CD8-positive, alpha-beta memory T cell (primary cell): ENCODE results near the gene GIMAP6. TPM values are rescaled to one million over a fixed set of nuclear protein-coding genes. Genes with fewer than 3 reads are reported as not detected.
"Not testable (repeated sequence)": the region's sequence is repeated elsewhere in the genome, so short reads cannot be mapped to it uniquely, and the experiment has no call there.

Experiments used
- CTCF ChIA-PET: fragments of 350-600 bp; sonication (Branson Sonifier 250); formaldehyde crosslinking; loops from one replicate; lab custom pipeline; 2021; ENCODE audit warnings: antibody characterized with exemption; lab: Charles Lee
- POLR2A ChIA-PET: fragments of 350-600 bp; sonication (Branson Sonifier 250); formaldehyde crosslinking; loops from one replicate; lab custom pipeline; 2021; ENCODE audit warnings: antibody characterized with exemption; lab: Charles Lee
- DNase-seq, 5 donors: peaks; one replicate each; pipeline versions ENCODE4 v3.0.0 to v3.0.0-alpha.2; 2020 to 2022; ENCODE audit warnings: mixed read lengths in 1 of 5
- H3K27ac ChIP-seq: one replicate; pipeline ENCODE4 v1.7.0; 2013; ENCODE audit warnings: low read depth, mild to moderate bottlenecking, low read length, moderate library complexity
- H3K27me3 ChIP-seq: 2 replicates; pipeline ENCODE4 v1.7.0; 2013; ENCODE audit warnings: low read length, mild to moderate bottlenecking; ENCODE audit not compliant: insufficient read depth, poor library complexity, severe bottlenecking
- H3K36me3 ChIP-seq: 2 replicates; pipeline ENCODE4 v1.7.0; 2013; ENCODE audit warnings: mild to moderate bottlenecking, low read length, moderate library complexity; ENCODE audit not compliant: insufficient read depth
- H3K4me1 ChIP-seq: 2 replicates; pipeline ENCODE4 v1.7.0; 2013; ENCODE audit warnings: mild to moderate bottlenecking, low read length, moderate library complexity; ENCODE audit not compliant: insufficient read depth
- H3K4me3 ChIP-seq: 2 replicates; pipeline ENCODE4 v1.7.0; 2013; ENCODE audit warnings: mild to moderate bottlenecking, low read length
- H3K9me3 ChIP-seq: 2 replicates; pipeline ENCODE4 v1.7.0; 2013; ENCODE audit warnings: mild to moderate bottlenecking, low read length
- H3K27ac Mint-ChIP-seq, 8 donors: one replicate each; pipeline ENCODE4 v1.8.0; 2020 to 2021; ENCODE audit warnings: mixed read lengths in 8 of 8, mild to moderate bottlenecking in 6 of 8, inconsistent platforms in 3 of 8, moderate library complexity in 3 of 8
- H3K27me3 Mint-ChIP-seq, 2 donors: one replicate each; pipeline ENCODE4 v1.8.0; 2020 to 2021; ENCODE audit warnings: mixed read lengths in 2 of 2, mild to moderate bottlenecking in 1 of 2, moderate library complexity in 1 of 2
- H3K36me3 Mint-ChIP-seq, 3 donors: one replicate each; pipeline ENCODE4 v1.8.0; 2020 to 2021; ENCODE audit warnings: mixed read lengths in 3 of 3, inconsistent platforms in 1 of 3, mild to moderate bottlenecking in 1 of 3
- H3K4me1 Mint-ChIP-seq, 3 donors: one replicate each; pipeline ENCODE4 v1.8.0; 2020 to 2021; ENCODE audit warnings: mixed read lengths in 3 of 3, inconsistent platforms in 1 of 3, mild to moderate bottlenecking in 1 of 3
- H3K4me3 Mint-ChIP-seq, 7 donors: one replicate each; pipeline ENCODE4 v1.8.0; 2020 to 2021; ENCODE audit warnings: mixed read lengths in 7 of 7, mild to moderate bottlenecking in 6 of 7, moderate library complexity in 4 of 7, inconsistent platforms in 2 of 7
- H3K9me3 Mint-ChIP-seq, 5 donors: one replicate each; pipeline ENCODE4 v1.8.0; 2020 to 2022; ENCODE audit warnings: mixed read lengths in 5 of 5, mild to moderate bottlenecking in 3 of 5, moderate library complexity in 2 of 5, inconsistent platforms in 1 of 5
- polyA plus RNA-seq: library from polyadenylated mRNA; unstranded; fragments of 300-500 nt; fragmentation: Illumina TruSeq; gene quantifications from one replicate; pipeline ENCODE4 v1.2.3, GENCODE V29; 2021
- total RNA-seq, 2 experiments: library from RNA; stranded (reverse); gene quantifications; one replicate each; pipeline ENCODE4 v1.2.3, GENCODE V29; 2021

Gene GIMAP6
- total and polyA plus RNA-seq, 3 experiments from 2014 or later: 44.9 to 199 (median 45.8) TPM

DNA sequence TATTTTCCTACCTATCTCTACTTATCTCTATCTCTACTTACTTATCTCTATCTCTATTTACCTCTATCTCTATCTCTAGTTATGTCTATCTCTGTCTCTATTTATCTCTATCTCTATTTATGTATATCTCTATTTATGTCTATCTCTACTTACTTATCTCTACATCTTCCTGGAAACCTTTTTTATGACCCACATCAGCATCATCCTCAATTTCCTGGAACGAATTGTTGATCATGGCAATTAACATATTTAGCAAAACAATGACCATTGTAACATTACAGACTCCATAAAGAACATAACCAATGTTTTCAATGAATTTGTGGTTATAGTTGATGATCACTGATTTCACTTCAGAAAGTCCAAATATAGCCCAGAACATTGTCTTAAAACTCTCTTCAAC lies 18.3 kb downstream of the GIMAP6 start:
- H3K27ac Mint-ChIP-seq: peak overlapping the region in 4 of 8 donors; percentile 5 to 70 (median 49)
- no peak overlapping the region for H3K27ac ChIP-seq
- peaks cover 0 to 17% (median 10%) of the 10 kb centered on the region in 5 donors for H3K9me3 Mint-ChIP-seq
- peak overlapping the region in 1 of 7 donors; percentile 43 for H3K4me3 Mint-ChIP-seq
- peaks cover 41% of the 10 kb centered on the region for H3K4me1 ChIP-seq
- no peaks in the 10 kb centered on the region for H3K27me3 ChIP-seq
- POLR2A ChIA-PET: no interaction called here
- H3K27me3 Mint-ChIP-seq: no peaks in the 10 kb centered on the region
- peak overlapping the region; percentile 2 for H3K4me3 ChIP-seq
- DNase-seq: no peak
- H3K9me3 ChIP-seq: no peaks in the 10 kb centered on the region
- no peaks in the 10 kb centered on the region for H3K36me3 ChIP-seq
- H3K4me1 Mint-ChIP-seq: peaks cover 58 to 75% (median 66%) of the 10 kb centered on the region in 3 donors
- peaks cover 0 to 29% (median 3%) of the 10 kb centered on the region in 3 donors for H3K36me3 Mint-ChIP-seq
- CTCF ChIA-PET: interaction anchor here (1.2 kb wide), 1 partner anchor 22 kb away, joined by 3 read pairs; no protein-coding TSS in a partner anchor

DNA sequence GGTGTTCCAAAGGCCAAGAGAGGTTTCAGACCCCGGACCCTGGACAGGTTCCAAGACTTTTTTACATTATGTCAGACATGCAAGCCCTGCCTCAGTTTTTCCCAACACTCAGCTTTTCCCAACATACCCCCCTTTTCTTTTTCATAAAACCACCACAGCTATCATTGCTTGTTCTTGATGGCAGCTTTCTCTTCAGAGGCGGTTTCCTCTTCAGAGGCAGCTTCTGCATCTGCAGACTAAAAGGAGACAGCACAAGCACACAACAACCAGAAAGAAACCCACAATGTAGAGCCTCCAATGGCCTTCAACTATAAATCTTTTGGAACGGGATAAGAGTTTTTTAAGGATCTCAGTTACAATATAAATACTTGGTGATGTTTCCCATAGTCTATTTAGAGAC lies 19.3 kb downstream of the GIMAP6 start:
- H3K4me1 ChIP-seq: peaks cover 41% of the 10 kb centered on the region
- no peak overlapping the region for H3K4me3 ChIP-seq
- H3K36me3 Mint-ChIP-seq: peaks cover 0 to 23% (median 0%) of the 10 kb centered on the region in 3 donors
- no peaks in the 10 kb centered on the region for H3K36me3 ChIP-seq
- ChIA-PET CTCF (interaction anchor here (1.6 kb wide), 1 partner anchor 164 kb away, joined by 3 read pairs; no protein-coding TSS in a partner anchor), POLR2A (no interaction called here)
- no peak for DNase-seq
- H3K27ac Mint-ChIP-seq: peak overlapping the region in 6 of 8 donors; percentile 2 to 69 (median 34)
- H3K27ac ChIP-seq: no peak overlapping the region
- no peaks in the 10 kb centered on the region for H3K27me3 Mint-ChIP-seq
- peak overlapping the region in 2 of 7 donors; percentile 11 to 27 for H3K4me3 Mint-ChIP-seq
- H3K9me3 Mint-ChIP-seq: peaks cover 0 to 13% (median 4%) of the 10 kb centered on the region in 5 donors
- no peaks in the 10 kb centered on the region for H3K27me3 ChIP-seq
- H3K9me3 ChIP-seq: no peaks in the 10 kb centered on the region
- peaks cover 62 to 79% (median 68%) of the 10 kb centered on the region in 3 donors for H3K4me1 Mint-ChIP-seq

DNA sequence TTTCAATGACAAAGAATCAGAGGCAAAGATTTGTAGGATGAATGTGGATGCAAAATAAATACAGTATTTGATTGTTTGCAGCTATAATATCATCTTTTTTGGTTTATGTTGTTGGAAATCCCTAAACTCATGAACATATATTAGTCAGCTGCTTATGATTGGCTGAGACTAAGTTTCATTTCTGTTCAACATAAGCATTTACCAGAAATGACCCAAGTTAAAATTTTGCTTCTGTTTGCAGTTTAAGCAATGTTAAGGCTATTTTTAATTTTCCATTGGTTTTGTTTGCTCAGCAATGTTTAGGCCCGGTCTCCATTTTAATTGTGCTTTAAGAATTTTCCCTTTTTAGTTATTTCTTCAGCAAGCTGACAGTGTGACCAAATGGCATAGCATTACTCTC lies 22.0 kb downstream of the GIMAP6 start:
- Histone ChIP-seq H3K27me3 (no peaks in the 10 kb centered on the region), H3K4me1 (peaks cover 40% of the 10 kb centered on the region), H3K27ac (no peak overlapping the region), H3K4me3 (no peak overlapping the region), H3K36me3 (no peaks in the 10 kb centered on the region), H3K9me3 (no peaks in the 10 kb centered on the region)
- peaks cover 67 to 70% (median 67%) of the 10 kb centered on the region in 3 donors for H3K4me1 Mint-ChIP-seq
- ChIA-PET POLR2A (no interaction called here), CTCF (no interaction called here)
- DNase-seq: no peak
- H3K4me3 Mint-ChIP-seq: no peak overlapping the region
- no peaks in the 10 kb centered on the region for H3K27me3 Mint-ChIP-seq
- peaks cover 0 to 19% (median 0%) of the 10 kb centered on the region in 3 donors for H3K36me3 Mint-ChIP-seq
- H3K27ac Mint-ChIP-seq: no peak overlapping the region
- H3K9me3 Mint-ChIP-seq: peaks cover 0 to 5% (median 0%) of the 10 kb centered on the region in 5 donors

GRCh38 chr7:150603600-150603999 lies 28.6 kb downstream of the GIMAP6 start:
- not testable (repeated sequence) for H3K36me3 ChIP-seq, H3K27ac ChIP-seq, H3K9me3 ChIP-seq, H3K4me3 ChIP-seq, H3K27me3 ChIP-seq, H3K27me3 Mint-ChIP-seq
- peaks cover 0 to 17% (median 14%) of the 10 kb centered on the region in 5 donors for H3K9me3 Mint-ChIP-seq
- peak overlapping the region in 4 of 8 donors; percentile 19 to 70 (median 52) for H3K27ac Mint-ChIP-seq
- peaks cover 39 to 55% (median 44%) of the 10 kb centered on the region in 3 donors for H3K4me1 Mint-ChIP-seq
- peaks cover 2 to 15% (median 3%) of the 10 kb centered on the region in 3 donors for H3K36me3 Mint-ChIP-seq
- ChIA-PET CTCF (interaction anchor here (0.9 kb wide), 1 partner anchor 10 kb away, joined by 3 read pairs; no protein-coding TSS in a partner anchor), POLR2A (interaction anchor here (1.1 kb wide), 1 partner anchor 22 kb away, joined by 3 read pairs; no protein-coding TSS in a partner anchor)
- peak overlapping the region in 2 of 7 donors; percentile 42 to 53 for H3K4me3 Mint-ChIP-seq
- H3K4me1 ChIP-seq: peaks cover 12% of the 10 kb centered on the region
- DNase-seq: peak in 1 of 5 donors; percentile 54

DNA sequence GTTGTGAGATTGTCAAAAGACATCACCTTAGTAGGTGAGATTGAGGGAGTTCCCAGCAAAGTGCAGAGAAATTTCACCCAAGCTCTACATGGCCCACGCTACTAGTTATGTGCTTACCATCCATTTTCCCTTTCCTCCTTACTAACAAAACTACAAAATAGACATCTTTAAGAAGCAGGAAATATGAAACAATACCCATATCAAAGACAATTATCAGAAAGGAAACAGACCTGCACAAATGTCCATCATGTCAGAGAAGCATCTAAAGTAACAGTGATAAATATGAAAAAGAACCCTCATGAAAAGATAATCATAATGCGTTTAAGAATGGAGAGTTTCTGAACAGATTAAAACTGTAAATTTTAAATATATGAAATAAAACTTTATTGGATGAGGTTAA lies 36.8 kb downstream of the GIMAP6 start:
- Histone ChIP-seq H3K4me3 (no peak overlapping the region), H3K27ac (no peak overlapping the region), H3K9me3 (no peaks in the 10 kb centered on the region), H3K36me3 (no peaks in the 10 kb centered on the region), H3K27me3 (no peaks in the 10 kb centered on the region), H3K4me1 (peaks cover 10% of the 10 kb centered on the region)
- Mint-ChIP-seq H3K4me3 (peak overlapping the region in 3 of 7 donors; percentile 5 to 61 (median 24)), H3K27ac (peak overlapping the region in 3 of 8 donors; percentile 17 to 39 (median 38)), H3K27me3 (no peaks in the 10 kb centered on the region), H3K9me3 (peaks cover 22 to 51% (median 36%) of the 10 kb centered on the region in 5 donors), H3K36me3 (peaks cover 14 to 66% (median 15%) of the 10 kb centered on the region in 3 donors), H3K4me1 (peaks cover 37 to 46% (median 42%) of the 10 kb centered on the region in 3 donors)
- DNase-seq: no peak
- POLR2A ChIA-PET: no interaction called here
- CTCF ChIA-PET: no interaction called here

DNA sequence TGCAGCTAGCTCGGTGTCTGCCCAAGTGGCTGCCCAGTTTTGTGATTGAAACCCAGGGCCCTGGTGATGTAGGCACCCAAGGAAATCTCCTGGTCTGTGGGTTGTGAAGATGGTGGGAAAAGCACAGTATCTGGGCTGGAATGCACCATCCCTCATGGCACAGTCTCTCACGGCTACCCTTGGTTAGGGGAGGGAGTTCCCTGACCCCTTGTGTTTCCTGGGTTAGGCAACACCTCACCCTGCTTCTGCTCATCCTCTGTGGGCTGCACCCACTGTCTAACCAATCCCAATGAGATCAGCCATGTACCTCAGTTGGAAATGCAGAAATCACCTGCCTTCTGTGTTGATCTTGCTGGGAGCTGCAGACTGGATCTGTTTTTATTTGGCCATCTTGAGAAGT lies 37.4 kb downstream of the GIMAP6 start:
- Histone ChIP-seq H3K4me1 (peaks cover 10% of the 10 kb centered on the region), H3K27me3 (no peaks in the 10 kb centered on the region), H3K36me3 (no peaks in the 10 kb centered on the region), H3K4me3 (no peak overlapping the region), H3K27ac (no peak overlapping the region), H3K9me3 (no peaks in the 10 kb centered on the region)
- Mint-ChIP-seq H3K27me3 (no peaks in the 10 kb centered on the region), H3K4me3 (peak overlapping the region in 2 of 7 donors; percentile 15 to 33), H3K36me3 (peaks cover 11 to 64% (median 15%) of the 10 kb centered on the region in 3 donors), H3K27ac (peak overlapping the region in 3 of 8 donors; percentile 17 to 77 (median 63)), H3K4me1 (peaks cover 35 to 49% (median 41%) of the 10 kb centered on the region in 3 donors), H3K9me3 (peaks cover 22 to 52% (median 32%) of the 10 kb centered on the region in 5 donors)
- DNase-seq: no peak
- ChIA-PET POLR2A (no interaction called here), CTCF (interaction anchor here (1.8 kb wide), 1 partner anchor 9 kb away, joined by 3 read pairs; no protein-coding TSS in a partner anchor)

DNA sequence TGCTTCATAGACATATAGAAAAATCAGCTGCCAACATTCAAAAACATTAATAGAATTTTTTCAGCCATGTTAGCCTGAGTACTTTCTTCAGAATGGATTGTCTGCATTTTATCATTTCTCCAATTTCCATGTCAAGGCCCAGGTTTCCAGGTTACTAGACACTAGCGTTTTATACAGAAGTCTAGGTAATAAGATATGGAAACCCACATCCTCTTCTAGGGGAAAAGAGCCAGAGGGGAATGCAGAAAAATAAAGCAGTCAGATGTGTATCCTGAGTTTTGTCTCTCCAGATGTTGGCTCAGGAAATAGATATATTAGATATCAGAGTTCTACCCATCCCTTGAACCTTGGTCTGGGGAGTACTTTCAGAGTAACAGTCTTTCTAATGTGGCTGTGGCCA lies 44.6 kb downstream of the GIMAP6 start:
- Mint-ChIP-seq H3K27me3 (no peaks in the 10 kb centered on the region), H3K9me3 (peaks cover 23 to 59% (median 38%) of the 10 kb centered on the region in 5 donors), H3K36me3 (peaks cover 9 to 48% (median 13%) of the 10 kb centered on the region in 3 donors), H3K27ac (peak overlapping the region in 1 of 8 donors; percentile 41), H3K4me1 (peaks cover 43 to 66% (median 66%) of the 10 kb centered on the region in 3 donors), H3K4me3 (no peak overlapping the region)
- ChIA-PET CTCF (interaction anchor here (1.7 to 1.9 kb wide), 2 partner anchors 128 to 139 kb away, joined by 6 read pairs; partner anchors contain the start of gene GIMAP1), POLR2A (interaction anchor here (1.1 kb wide), 1 partner anchor 129 kb away, joined by 3 read pairs; the partner anchor contains the start of gene GIMAP1)
- no peaks in the 10 kb centered on the region for H3K27me3 ChIP-seq
- no peak for DNase-seq
- no peak overlapping the region for H3K27ac ChIP-seq
- H3K36me3 ChIP-seq: no peaks in the 10 kb centered on the region
- H3K4me1 ChIP-seq: peaks cover 27% of the 10 kb centered on the region
- no peak overlapping the region for H3K4me3 ChIP-seq
- peaks cover 10% of the 10 kb centered on the region for H3K9me3 ChIP-seq

- H3K27me3 ChIP-seq: no peaks in the 10 kb centered on the region
- H3K4me1 ChIP-seq: peaks cover 27% of the 10 kb centered on the region
- Mint-ChIP-seq H3K27me3 (no peaks in the 10 kb centered on the region), H3K36me3 (peaks cover 9 to 46% (median 11%) of the 10 kb centered on the region in 3 donors), H3K9me3 (peaks cover 22 to 59% (median 37%) of the 10 kb centered on the region in 5 donors), H3K4me3 (peak overlapping the region in 3 of 7 donors; percentile 12 to 57 (median 32)), H3K27ac (peak overlapping the region; percentile 5 to 91 (median 60)), H3K4me1 (peaks cover 44 to 74% (median 66%) of the 10 kb centered on the region in 3 donors)
- POLR2A ChIA-PET: interaction anchor here (0.5 to 1.1 kb wide), 2 partner anchors 130 to 815 kb away, joined by 3 read pairs; partner anchors contain the start of gene GIMAP1
- H3K4me3 ChIP-seq: no peak overlapping the region
- H3K27ac ChIP-seq: no peak overlapping the region
- H3K36me3 ChIP-seq: no peaks in the 10 kb centered on the region
- peaks cover 16% of the 10 kb centered on the region for H3K9me3 ChIP-seq
- CTCF ChIA-PET: interaction anchor here (1.2 to 2.6 kb wide), 4 partner anchors 18 to 168 kb away, joined by 3 to 6 read pairs (median 6); partner anchors contain the start of gene GIMAP1
- DNase-seq: no peak
Measured at GRCh38 chr7:150586785-150587152, 45.4 kb downstream of the GIMAP6 start.
